ENCODE measurements around the gene GSTK1.

Gene GSTK1

DNA sequence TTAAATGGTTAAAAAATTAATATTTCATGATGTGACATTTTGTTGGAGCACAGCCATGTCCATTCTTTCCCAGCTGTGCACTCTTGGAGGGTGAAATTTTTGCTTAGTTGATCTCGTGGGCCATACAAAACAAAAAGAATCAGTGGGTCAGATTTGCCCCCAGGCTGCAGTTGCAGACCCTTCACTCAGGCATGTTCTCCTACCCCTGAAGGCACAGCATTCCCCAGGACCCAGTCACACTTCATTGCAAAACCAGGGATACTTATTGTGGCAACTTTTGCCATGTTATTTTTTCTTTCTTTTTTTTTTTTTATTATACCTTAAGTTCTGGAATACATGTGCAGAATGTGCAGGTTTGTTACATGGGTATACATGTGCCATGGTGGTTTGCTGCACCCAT, 35.4 kb upstream of the GSTK1 start:
- no peak overlapping the region for H3K9ac ChIP-seq (ENCODE audit: low read length)

GRCh38 chr7:143229054-143229790, 34.0 kb upstream of the GSTK1 start:
- H3K4me3 ChIP-seq (ENCODE audit: low read depth in 1 of 2, low read length in 2 of 2), result no peak overlapping the region
- H3K27ac ChIP-seq (ENCODE audit: low read depth, low read length), result no peak overlapping the region

More for the DNA sequence above, 35.4 kb upstream of the GSTK1 start:
- H3K9me3 ChIP-seq (ENCODE audit: low read length), result no peaks in the 10 kb centered on the region
- no peaks in the 10 kb centered on the region for H3K27me3 ChIP-seq (ENCODE audit: control insufficient read depth in 1 of 2, insufficient read depth in 2 of 2, low read length in 2 of 2)
- H3K27ac ChIP-seq (ENCODE audit: low read depth, low read length), result no peak overlapping the region
- H3K4me3 ChIP-seq (ENCODE audit: low read depth in 1 of 2, low read length in 2 of 2), result no peak overlapping the region
- H3K36me3 ChIP-seq (ENCODE audit: insufficient read depth, low read length), result no peaks in the 10 kb centered on the region
- no peaks in the 10 kb centered on the region for H3K4me1 ChIP-seq (ENCODE audit: insufficient read depth, low read length)

DNA sequence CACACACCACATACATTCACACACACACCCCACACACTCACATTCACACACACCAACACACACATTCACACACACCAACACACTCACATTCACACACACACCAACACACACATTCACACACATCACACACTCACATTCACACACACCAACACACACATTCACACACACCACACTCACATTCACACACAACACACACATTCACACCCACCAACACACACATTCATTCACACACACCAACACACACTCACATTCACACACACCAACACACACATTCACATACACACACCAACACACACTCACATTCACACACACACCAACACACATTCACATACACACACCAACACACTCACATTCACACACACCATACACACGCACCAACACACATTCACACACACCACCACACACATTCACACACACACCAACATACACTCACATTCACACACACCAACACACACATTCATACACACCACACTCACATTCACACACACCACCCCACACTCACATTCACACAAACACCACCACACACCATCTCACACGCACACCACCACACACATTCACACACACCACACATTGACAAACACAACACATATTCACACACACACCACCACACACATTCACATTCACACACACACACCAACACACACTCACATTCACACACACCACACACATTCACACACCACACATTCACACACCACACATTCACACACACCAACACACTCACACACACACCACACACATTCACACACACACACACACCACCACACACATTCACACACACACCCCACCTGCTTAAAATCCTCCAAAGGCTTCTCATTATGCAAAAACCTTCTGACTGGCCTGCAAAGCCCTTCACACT, 32.4 kb upstream of the GSTK1 start:
- H3K9me3 ChIP-seq (ENCODE audit: low read length), result no peaks in the 10 kb centered on the region
- H3K27ac ChIP-seq (ENCODE audit: low read depth, low read length), result no peak overlapping the region
- H3K27me3 ChIP-seq (ENCODE audit: control insufficient read depth in 1 of 2, insufficient read depth in 2 of 2, low read length in 2 of 2), result no peaks in the 10 kb centered on the region
- H3K36me3 ChIP-seq (ENCODE audit: insufficient read depth, low read length), result no peaks in the 10 kb centered on the region
- H3K9ac ChIP-seq (ENCODE audit: low read length), result no peak overlapping the region
- no peaks in the 10 kb centered on the region for H3K4me1 ChIP-seq (ENCODE audit: insufficient read depth, low read length)
- H3K4me3 ChIP-seq (ENCODE audit: low read depth in 1 of 2, low read length in 2 of 2), result no peak overlapping the region

More at GRCh38 chr7:143229054-143229790, 34.0 kb upstream of the GSTK1 start:
- Histone ChIP-seq H3K27me3 (ENCODE audit: control insufficient read depth in 1 of 2, insufficient read depth in 2 of 2, low read length in 2 of 2) (no peaks in the 10 kb centered on the region), H3K36me3 (ENCODE audit: insufficient read depth, low read length) (no peaks in the 10 kb centered on the region), H3K4me1 (ENCODE audit: insufficient read depth, low read length) (no peaks in the 10 kb centered on the region), H3K9me3 (ENCODE audit: low read length) (no peaks in the 10 kb centered on the region), H3K9ac (ENCODE audit: low read length) (no peak overlapping the region)

- Histone ChIP-seq H3K9ac (ENCODE audit: low read length) (no peak overlapping the region), H3K4me1 (ENCODE audit: insufficient read depth, low read length) (no peaks in the 10 kb centered on the region), H3K9me3 (ENCODE audit: low read length) (no peaks in the 10 kb centered on the region), H3K27ac (ENCODE audit: low read depth, low read length) (no peak overlapping the region), H3K4me3 (ENCODE audit: low read depth in 1 of 2, low read length in 2 of 2) (no peak overlapping the region), H3K36me3 (ENCODE audit: insufficient read depth, low read length) (no peaks in the 10 kb centered on the region), H3K27me3 (ENCODE audit: control insufficient read depth in 1 of 2, insufficient read depth in 2 of 2, low read length in 2 of 2) (no peaks in the 10 kb centered on the region)
These were observed 29.3 kb upstream of the GSTK1 start for GRCh38 chr7:143233816-143234532.

DNA sequence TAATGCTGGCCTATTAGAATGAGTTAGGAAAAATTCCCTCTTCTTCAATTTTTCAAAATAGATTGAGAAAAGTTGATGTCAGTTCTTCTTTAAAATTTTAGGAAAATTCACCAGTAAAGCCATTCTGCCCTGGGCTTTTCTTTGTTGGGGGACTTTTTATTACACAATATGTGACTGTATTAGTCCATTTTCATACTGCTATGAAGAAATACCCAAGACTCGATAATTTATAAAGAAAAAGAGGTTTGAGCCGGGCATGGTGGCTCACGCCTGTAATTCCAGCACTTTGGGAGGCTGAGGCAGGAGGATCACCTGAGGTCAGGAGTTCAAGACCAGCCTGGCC, 28.7 kb upstream of the GSTK1 start:
- H3K9me3 ChIP-seq (ENCODE audit: low read length), result no peaks in the 10 kb centered on the region

GRCh38 chr7:143235561-143235960, 27.7 kb upstream of the GSTK1 start:
- Histone ChIP-seq H3K9ac (ENCODE audit: low read length) (no peak overlapping the region), H3K9me3 (ENCODE audit: low read length) (no peaks in the 10 kb centered on the region), H3K27ac (ENCODE audit: low read depth, low read length) (no peak overlapping the region), H3K27me3 (ENCODE audit: control insufficient read depth in 1 of 2, insufficient read depth in 2 of 2, low read length in 2 of 2) (no peaks in the 10 kb centered on the region), H3K4me3 (ENCODE audit: low read depth in 1 of 2, low read length in 2 of 2) (no peak overlapping the region), H3K36me3 (ENCODE audit: insufficient read depth, low read length) (no peaks in the 10 kb centered on the region), H3K4me1 (ENCODE audit: insufficient read depth, low read length) (no peaks in the 10 kb centered on the region)

More for the DNA sequence above, 28.7 kb upstream of the GSTK1 start:
- Histone ChIP-seq H3K4me3 (ENCODE audit: low read depth in 1 of 2, low read length in 2 of 2) (no peak overlapping the region), H3K36me3 (ENCODE audit: insufficient read depth, low read length) (no peaks in the 10 kb centered on the region), H3K27me3 (ENCODE audit: control insufficient read depth in 1 of 2, insufficient read depth in 2 of 2, low read length in 2 of 2) (no peaks in the 10 kb centered on the region), H3K9ac (ENCODE audit: low read length) (no peak overlapping the region), H3K4me1 (ENCODE audit: insufficient read depth, low read length) (no peaks in the 10 kb centered on the region), H3K27ac (ENCODE audit: low read depth, low read length) (no peak overlapping the region)

GRCh38 chr7:143236408-143236990, 26.7 kb upstream of the GSTK1 start:
- Histone ChIP-seq H3K36me3 (ENCODE audit: insufficient read depth, low read length) (no peaks in the 10 kb centered on the region), H3K9me3 (ENCODE audit: low read length) (no peaks in the 10 kb centered on the region), H3K27me3 (ENCODE audit: control insufficient read depth in 1 of 2, insufficient read depth in 2 of 2, low read length in 2 of 2) (no peaks in the 10 kb centered on the region), H3K27ac (ENCODE audit: low read depth, low read length) (no peak overlapping the region), H3K9ac (ENCODE audit: low read length) (no peak overlapping the region), H3K4me1 (ENCODE audit: insufficient read depth, low read length) (peaks cover 4% of the 10 kb centered on the region), H3K4me3 (ENCODE audit: low read depth in 1 of 2, low read length in 2 of 2) (no peak overlapping the region)

DNA sequence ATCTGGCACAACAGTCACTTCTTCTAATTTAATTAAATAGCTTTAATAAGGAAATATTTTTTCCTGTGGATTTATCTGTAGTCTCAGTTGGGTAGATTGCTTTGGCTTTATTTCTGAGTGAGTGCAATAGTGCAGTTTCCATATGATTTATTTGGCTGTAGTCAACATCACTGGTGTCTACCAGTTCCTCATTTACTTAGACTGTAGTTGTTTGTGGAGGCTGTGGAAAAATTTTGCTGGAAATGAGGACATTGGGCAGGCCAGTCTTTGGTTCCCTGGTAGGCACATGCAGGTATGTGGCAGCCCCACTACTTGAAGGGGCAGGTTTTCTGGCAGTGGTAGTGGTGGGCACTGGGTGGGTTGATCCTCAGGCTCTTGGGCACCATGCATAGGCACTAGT, 25.9 kb upstream of the GSTK1 start:
- Histone ChIP-seq H3K9me3 (ENCODE audit: low read length) (no peaks in the 10 kb centered on the region), H3K36me3 (ENCODE audit: insufficient read depth, low read length) (no peaks in the 10 kb centered on the region), H3K4me1 (ENCODE audit: insufficient read depth, low read length) (peaks cover 4% of the 10 kb centered on the region), H3K27me3 (ENCODE audit: control insufficient read depth in 1 of 2, insufficient read depth in 2 of 2, low read length in 2 of 2) (no peaks in the 10 kb centered on the region), H3K27ac (ENCODE audit: low read depth, low read length) (no peak overlapping the region), H3K9ac (ENCODE audit: low read length) (no peak overlapping the region), H3K4me3 (ENCODE audit: low read depth in 1 of 2, low read length in 2 of 2) (no peak overlapping the region)

DNA sequence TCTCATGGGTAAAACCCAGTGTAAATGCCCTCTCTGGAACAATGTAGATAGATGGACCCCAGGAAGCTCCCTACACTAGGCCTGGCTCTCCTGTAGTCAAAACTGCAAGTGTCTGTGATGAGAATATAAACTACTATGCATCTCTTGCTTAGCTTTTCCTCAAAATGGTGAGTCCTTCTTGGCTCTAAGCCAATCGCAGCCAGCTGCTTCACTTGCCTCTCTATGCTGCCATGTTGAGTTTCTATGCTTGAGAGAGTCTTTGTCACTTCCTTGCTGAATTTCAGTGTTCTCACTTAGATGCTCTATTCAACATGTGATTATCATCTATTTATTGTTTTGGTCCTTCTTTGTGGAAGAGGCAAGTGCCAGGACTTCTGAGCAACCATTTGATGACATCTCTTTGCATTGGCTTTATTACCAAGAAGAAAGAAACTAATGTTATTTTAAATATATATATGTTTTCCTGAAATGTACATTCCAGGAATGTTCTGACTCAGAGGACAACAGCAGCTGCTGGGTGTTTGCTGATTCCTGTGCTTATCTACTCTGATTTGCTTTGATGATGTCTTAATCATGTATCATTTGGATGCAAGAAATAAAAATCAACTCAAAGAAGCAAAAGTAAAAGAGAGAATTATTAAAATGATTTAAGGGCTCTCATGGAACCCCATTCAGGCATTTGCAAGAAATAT, 24.8 kb upstream of the GSTK1 start:
- Histone ChIP-seq H3K36me3 (ENCODE audit: insufficient read depth, low read length) (no peaks in the 10 kb centered on the region), H3K9ac (ENCODE audit: low read length) (no peak overlapping the region), H3K9me3 (ENCODE audit: low read length) (no peaks in the 10 kb centered on the region), H3K27ac (ENCODE audit: low read depth, low read length) (no peak overlapping the region), H3K4me3 (ENCODE audit: low read depth in 1 of 2, low read length in 2 of 2) (no peak overlapping the region), H3K4me1 (ENCODE audit: insufficient read depth, low read length) (peaks cover 4% of the 10 kb centered on the region), H3K27me3 (ENCODE audit: control insufficient read depth in 1 of 2, insufficient read depth in 2 of 2, low read length in 2 of 2) (no peaks in the 10 kb centered on the region)

- Histone ChIP-seq H3K9me3 (ENCODE audit: low read length) (no peaks in the 10 kb centered on the region), H3K9ac (ENCODE audit: low read length) (peak overlapping the region; percentile 13), H3K36me3 (ENCODE audit: insufficient read depth, low read length) (no peaks in the 10 kb centered on the region), H3K27me3 (ENCODE audit: control insufficient read depth in 1 of 2, insufficient read depth in 2 of 2, low read length in 2 of 2) (no peaks in the 10 kb centered on the region), H3K27ac (ENCODE audit: low read depth, low read length) (no peak overlapping the region), H3K4me1 (ENCODE audit: insufficient read depth, low read length) (peaks cover 4% of the 10 kb centered on the region), H3K4me3 (ENCODE audit: low read depth in 1 of 2, low read length in 2 of 2) (no peak overlapping the region)
These were observed 23.4 kb upstream of the GSTK1 start for GRCh38 chr7:143239813-143240212.

All from muscle layer of colon (tissue), 2 donors.